Renal cortical epithelial cell (primary cell): ENCODE data around the gene AK8. TPM values are rescaled to one million over a fixed set of nuclear protein-coding genes. Genes with fewer than 3 reads are reported as not detected.

Experiments
- DNase-seq: peaks from one replicate; pipeline ENCODE4 v3.0.0-alpha.2; 2011; ENCODE audit warnings: low read depth
- total RNA-seq: library from RNA; depleted of rRNA; stranded (reverse); fragments of >200 nt; gene quantifications from 2 replicates; pipeline ENCODE4 v1.2.3, GENCODE V29; 2014

The AK8 gene, protein sequence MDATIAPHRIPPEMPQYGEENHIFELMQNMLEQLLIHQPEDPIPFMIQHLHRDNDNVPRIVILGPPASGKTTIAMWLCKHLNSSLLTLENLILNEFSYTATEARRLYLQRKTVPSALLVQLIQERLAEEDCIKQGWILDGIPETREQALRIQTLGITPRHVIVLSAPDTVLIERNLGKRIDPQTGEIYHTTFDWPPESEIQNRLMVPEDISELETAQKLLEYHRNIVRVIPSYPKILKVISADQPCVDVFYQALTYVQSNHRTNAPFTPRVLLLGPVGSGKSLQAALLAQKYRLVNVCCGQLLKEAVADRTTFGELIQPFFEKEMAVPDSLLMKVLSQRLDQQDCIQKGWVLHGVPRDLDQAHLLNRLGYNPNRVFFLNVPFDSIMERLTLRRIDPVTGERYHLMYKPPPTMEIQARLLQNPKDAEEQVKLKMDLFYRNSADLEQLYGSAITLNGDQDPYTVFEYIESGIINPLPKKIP
- 2.3 TPM in 1 of 2 replicates, not detected in the other for total RNA-seq

DNA sequence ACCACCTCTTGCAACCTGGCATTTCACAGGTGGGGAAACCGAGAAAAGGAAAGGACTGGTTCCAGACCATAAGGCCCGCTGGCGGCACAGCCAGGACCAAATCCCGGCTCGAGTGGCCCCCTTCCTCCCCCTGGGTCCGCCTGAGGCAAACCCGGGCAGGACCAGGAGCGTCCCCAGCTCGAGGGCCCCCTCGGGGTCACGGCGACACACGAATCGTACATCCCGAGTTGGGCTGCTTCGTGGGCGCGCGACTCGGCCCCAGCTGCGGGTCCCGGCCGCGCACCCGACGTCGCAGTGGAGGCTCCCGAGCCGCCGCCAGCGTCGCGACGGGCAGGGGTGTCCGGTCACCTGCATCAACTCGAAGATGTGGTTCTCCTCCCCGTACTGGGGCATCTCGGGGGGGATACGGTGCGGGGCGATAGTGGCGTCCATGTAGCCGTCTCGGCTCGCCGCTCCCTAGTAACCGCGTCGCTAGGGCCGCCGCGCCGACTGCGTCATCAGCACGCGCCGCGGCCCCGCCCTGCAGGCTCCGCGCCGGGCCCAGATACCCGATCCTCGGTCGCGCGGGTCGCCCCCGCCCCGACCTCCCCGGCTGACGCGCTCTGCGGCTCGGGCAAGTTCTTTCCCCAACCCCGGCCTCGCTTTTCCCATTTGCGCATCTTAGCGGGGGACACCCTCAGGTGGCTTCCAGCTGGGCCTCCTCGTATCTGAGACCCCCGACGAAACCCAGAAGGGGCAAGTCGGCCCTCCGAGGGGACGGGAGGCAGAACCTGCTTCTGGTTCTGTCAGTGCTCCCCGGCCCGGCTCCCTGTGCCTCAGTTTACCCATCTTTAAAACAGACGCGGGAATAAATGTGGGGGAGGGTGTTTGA is at the start of gene AK8:
Gene AK8 (minus strand): TSS at position 461 of the 871 bp plus-strand sequence. CDS start 29 bp downstream, at position 432.
- DNase-seq, result peak; percentile 13

DNA sequence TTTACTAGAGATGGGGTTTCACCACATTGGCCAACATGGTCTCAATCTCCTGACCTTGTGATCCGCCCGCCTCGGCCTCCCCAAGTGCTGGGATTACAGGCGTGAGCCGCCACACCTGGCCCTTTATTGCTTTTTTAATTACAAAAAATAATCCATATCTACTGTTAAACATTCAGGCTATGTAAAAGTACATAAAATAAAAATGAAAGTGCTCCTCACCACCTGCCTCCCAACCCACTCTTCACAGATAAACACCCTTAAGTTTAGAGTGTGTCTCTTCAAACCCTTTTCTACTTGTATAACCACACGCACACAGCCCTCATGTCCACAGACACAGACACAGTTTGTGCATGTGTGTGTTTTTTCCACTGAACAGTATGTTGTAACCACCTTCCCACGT is 49.6 kb upstream of the AK8 start:
- DNase-seq, result no peak

DNA sequence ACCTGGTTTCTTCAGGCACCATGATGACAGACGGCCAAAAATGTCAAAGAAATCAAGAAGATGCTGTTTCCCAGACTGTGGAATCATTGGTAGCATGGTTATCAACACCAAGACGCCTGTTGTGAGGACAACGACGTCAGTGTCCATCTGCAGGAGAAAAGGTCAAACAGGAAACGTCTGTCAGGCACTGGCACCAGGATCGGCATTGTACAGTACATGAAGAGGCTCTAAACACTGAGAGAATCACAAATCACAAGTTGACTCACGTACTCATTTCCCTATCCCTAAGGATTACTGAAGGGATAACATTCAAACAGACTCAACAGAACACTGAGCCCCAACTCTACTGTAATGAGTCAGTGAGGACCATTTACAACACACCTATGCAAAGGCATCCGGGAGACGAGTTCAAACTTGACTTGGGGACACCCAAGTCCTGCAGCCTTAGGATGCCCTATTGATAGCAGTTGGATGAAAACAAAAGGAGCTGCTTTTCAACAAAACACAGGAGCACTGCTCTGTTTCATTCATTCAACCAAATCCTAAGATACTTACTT is 45.3 kb upstream of the AK8 start:
- DNase-seq, result no peak

DNA sequence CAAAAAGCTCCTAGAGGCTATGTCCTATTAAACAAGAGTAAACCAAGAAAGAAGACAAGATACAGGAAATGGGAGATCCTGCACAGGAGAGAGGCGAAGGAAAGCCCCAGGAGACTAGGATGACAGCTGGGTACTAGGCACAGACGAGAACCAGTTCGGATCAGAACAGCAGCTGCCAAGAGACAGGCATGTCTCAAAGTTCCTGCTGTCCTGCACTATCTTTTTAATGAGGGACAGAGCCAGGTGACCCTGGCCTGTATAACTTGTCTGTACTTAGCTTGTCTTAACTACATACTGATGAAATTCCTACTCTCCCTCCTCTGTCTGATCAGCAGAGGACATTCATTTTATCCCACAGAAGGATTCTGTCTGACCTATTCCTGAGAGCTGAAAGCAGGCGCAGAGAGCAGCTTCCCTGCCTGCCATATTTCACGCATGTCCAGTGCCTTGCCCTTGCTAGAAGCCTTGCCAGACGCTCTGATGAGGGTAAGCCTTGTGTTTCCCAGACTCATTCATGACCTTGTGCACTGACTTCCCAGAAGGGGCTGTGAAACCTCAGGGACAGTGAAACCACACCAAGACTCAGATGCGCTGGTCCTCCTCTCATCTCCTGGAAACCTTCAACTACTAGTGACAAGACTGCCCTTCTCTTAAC is 41.7 kb upstream of the AK8 start:
- DNase-seq, result no peak

DNA sequence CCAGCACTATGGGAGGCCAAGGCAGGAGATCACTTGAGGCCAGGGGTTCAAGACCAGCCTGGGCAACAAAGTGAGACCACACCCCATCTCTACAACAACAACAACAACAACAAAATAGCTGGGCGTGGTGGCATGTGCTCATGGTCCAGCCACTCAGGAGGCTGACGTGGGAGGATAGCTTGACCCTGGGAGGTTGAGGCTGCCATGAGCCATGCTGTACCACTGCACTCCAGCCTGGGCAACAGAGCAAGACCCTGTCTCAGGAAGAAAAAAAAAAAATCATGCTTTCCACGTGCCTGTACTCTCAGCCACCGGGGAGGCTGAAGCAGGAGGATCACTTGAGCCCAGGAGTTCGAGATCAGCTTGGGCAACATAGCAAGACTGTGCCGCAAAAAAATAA is 36.8 kb upstream of the AK8 start:
- DNase-seq, result no peak

DNA sequence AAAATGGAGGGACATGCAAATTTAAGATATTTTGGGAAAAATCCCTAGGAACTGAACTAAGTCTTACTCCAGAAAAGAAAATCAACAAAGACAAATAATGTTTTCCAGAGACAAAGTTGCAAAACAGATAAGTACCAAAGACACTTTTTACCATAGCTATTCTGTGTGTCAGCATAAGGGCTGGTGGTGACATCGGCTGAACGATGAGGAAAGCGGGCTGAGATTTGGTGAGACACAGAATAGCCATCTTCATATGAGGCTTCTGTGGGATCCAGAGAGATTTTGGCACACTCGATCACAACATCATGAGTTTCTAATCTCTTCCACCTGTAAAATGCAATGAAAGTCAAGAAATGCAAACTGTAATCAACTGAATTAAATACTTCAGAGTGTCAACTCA is 34.0 kb upstream of the AK8 start:
- DNase-seq, result no peak

DNA sequence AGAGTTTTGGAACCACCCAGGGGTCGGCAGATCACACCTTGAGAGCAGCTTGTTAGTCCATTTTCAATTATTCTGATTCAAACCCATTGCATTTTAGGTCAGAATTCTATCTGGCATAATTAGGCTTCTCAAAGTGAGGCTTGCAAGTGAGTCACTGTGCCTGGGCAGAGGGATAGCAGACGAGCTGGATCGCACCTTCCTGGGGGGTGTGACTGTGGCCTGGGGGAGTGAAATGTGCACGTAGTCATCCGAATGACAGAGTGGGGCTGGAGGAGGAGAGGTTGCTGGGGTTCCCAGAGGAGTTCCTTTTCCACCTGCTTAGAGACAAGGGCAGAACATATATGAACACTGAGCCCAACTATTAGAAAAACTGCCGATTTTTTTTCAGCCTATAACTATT is 32.3 kb upstream of the AK8 start:
- DNase-seq, result no peak

DNA sequence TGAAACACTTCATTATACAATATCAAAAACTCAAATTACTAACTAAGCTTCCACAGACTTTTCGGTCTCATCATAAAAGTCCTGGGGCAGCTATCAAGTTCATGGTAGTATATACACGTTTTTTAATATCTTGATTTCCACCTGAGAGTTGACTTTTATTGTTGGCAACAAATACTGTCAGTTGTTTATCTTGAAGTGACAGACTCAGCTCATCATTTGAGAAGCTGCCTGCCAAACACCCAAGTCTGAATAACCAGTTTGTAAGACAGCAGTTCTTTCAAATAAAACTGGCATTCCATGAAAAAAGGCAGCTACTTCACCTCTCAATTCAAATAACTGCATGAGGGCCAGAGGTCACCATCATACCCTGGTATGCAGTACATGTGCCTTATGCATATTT is 31.2 kb upstream of the AK8 start:
- DNase-seq, result no peak

DNA sequence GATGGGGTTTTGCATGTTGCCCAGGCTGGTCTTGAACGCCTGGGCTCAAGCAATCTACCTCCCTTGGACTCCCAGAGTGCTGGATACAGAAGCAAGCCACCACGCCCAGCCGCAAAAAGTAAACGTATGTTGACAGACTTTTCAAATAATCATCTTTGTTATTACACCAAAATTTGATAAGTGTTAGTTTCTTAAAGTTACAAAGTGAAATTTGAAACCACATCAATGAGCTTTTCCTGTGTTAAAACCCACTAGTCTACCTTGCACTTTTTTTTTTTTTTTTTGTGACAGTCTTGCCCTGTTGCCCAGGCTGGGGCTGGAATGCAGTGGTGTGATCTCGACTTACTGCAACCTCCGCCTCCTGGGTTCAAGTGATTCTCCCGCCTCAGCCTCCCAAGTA is 30.6 kb upstream of the AK8 start:
- no peak for DNase-seq

DNA sequence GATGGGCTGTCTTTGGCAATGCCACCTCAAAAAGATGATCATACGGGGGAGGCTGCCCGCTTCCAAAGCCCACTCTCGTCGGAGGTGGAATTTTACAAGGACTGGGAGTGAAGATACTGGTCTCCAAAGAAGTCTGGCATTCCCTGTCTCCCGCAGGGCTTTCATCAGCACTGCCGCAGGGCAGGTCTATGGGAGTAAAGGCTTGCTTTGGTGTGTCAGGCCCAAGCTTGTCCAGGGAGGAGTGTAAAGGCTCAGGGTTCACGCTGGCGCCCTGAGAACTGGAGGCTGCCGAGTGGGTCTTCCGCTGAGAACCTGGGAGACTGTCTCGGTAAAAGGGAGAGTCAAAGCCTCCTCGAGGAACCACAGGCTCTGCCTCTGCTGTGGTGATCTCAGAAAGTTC is 27.6 kb upstream of the AK8 start:
- DNase-seq, result no peak

DNA sequence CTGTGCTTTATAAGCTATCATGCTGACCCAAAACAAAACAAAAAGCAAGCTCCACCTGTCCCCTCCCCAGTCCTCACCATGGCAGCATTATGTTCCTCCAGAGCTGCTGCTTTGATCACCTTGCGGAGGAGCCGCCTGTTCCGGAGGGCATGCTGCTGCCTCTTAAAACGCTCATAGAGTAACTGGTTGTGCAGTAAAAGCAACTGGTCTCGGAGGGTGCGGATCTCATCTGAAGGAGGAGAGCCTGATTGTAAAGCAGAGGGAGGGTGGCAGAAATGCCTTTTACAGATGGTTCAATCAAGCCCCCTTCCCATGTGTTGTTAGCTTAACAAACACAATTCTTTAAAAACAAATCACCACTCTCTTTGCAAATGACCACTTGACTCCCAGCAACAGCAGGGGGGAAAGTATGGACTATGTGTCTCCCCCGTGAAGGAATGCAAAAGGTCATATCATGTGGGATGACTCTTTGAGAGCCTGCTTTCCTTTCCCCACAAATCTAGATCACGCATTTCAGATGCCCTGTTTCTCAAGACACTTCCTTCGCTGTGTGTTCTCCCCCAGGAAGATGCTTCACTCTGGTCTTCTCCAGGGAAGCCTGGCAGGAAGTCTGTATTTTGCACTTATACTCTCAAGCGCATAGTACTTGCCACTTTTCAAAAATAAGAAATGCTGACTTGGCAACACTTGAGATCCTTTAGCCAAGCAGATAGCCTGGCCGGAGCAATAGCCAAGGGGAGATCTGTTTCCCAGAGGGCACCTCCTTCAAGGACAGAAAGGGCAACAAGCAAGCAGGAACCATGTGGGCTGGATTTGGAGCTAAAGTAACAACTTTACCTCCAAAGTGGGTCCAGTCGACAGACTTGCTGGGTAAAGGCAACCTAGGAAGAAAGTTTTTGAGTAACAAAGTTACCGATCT is 25.7 kb upstream of the AK8 start:
- DNase-seq, result no peak

DNA sequence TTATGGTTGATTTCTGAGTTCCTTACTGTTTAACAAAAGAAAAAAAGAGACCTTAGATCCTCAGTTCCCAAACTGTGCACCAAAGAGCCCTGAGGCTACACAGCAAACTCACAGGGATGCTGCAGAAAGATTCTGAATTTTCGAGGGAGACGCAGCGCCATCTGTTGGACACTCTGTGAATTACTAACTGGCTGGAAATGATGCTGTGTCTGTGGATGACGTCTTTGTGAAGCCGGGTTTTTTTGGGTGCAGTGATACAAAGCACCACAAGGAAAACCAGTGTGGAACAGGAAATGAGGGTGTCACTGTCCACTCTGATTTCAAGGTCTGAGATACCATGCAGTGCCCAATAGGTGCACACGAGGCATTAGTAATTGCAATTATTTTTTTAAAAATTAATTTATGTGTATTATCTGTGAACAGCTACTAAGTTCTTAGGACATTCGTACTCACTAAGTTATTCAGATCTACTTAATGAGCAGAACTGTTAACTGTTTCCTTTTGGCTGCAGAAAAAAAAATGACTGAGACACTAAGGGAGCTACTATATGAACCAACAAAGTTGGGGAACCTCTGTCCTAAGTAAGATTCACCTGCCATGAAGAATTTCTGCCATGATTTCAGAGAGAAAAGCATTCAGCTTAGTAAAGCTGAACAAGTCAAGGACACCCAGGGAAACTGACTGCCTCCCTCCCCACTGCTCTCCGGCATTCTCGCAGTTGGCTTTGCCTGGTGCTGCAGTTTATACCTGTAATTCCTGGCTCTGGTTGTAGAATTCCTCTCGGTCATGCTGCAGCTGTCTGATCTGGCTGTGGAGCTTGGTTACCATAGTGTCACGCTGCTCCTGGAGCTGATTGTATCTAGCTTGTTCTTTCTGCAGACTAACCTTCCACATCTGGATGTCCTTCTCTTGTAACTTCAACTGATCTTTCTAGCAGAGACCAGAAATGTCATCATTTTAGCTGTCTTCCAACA is 24.1 kb upstream of the AK8 start:
- DNase-seq, result peak; percentile 68

DNA sequence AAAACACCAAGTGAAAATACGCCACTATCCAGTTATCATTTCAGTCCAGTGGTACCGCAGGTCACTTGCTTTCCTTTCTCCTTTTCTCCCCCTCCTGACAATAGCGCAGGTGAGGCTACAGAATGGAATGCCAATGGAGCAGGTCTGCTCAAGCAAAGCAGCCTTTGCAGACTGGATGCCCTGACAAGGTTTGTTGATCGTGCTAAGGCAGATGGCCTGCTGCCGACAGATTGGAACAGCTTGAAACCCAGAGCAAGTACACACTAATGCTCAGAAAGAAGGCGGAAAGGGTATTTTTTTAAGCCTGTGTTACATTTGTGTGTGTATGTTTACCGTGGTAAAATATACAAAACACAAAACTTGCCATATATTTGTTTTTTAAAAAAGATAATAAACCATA is 20.0 kb upstream of the AK8 start:
- DNase-seq, result no peak

DNA sequence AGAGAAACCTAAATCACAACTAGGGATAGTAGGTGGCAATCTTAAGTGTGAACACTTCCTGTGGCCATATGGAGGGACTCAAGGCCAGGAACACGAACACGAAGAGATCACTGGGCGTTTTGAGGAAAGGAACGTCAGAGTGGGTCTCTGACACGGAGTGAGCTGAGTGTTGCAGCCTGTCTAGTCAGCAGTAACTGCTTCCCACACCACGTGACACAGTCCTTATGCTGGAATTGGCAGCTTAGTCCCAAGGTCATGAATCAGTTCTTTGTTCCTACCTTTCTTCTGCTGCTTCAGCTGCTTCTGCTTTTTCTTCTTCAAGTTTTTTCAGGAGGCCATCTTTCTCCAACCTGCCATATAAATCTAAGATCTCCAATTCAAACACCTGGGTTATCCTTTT is 18.8 kb upstream of the AK8 start:
- DNase-seq, result no peak

DNA sequence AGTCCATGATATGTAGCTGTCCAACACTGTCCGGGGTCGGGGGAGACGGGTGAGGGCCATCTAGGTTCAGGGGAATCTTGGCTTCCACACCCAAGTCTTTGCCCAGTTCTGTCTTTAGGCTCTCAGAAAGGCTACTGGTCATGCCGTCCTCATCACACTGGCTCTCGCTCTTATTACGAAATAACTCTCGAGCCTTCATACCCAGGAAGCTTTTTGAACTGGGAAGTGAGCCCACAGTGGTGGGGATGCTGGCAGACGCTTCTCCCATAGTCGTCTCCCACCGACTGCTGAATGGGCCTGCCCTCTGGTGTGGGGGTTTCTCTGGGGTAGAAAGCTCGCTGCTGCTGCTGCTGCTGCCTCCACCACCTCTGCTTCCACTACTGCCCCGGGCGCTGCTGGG is 18.2 kb upstream of the AK8 start:
- DNase-seq, result no peak

DNA sequence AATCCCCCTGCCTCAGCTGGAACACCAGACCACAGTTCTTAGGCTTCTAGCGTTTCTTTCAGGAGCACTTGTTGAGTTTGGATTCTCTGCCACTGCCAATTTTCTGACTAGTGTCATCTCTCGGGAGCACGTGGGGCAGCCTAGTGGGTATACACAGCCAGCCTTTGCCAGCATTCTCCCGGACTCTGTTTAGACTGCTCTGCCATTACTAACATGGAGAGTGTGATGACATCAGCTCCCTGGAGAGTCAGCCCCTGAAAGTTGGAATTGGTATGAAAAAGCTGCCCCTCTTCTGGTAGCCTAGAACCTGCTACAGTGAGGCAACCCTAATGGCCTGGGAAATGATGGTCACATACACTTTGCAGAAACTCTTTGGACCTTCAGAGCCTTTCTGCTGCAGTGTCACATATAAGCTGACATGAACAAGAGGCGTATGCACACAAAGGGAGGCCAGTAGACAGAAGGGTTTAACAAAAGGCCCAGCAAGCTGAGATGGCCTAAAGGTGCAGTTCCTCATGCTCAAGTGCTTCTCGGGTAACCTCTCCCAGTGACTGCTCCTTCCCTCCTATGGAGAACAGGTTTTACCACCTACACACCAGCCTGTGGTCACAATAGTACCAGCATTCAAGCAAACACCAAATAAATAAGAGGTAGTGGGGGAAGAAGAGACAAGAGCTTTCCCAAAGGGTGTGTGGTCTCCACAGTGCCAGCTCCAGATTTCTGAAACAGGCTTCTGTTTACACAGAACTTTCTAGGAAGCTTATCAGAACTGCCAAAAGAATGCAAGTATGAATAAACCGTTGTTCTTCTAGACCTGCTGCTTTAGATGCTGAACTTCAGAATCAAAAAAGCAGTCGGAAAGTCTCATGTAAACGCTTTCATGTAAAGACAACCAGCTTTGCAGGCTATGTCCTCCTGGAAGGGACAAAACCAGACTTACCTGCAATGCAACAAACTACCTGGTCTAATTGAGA is 17.1 kb upstream of the AK8 start:
- DNase-seq, result no peak

DNA sequence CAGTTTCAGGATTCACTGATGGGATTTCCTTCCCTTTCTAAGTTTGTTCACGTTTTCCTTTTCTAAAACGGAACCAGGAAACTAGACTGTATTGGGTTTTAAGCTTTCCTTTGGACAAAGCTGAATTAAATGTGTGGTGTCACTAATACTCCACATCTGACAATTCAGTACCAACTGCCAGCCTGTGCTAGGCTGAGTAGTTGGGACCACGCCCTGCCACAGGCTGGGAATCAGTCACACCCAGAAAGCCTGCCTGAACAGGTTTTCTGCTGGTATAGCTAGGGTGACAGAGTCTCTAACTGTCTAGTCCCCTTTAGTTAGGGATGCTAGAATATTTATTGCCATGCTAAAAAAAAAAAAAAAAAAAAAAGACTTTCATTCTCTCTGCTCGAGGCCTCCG is 16.3 kb upstream of the AK8 start:
- DNase-seq, result no peak

DNA sequence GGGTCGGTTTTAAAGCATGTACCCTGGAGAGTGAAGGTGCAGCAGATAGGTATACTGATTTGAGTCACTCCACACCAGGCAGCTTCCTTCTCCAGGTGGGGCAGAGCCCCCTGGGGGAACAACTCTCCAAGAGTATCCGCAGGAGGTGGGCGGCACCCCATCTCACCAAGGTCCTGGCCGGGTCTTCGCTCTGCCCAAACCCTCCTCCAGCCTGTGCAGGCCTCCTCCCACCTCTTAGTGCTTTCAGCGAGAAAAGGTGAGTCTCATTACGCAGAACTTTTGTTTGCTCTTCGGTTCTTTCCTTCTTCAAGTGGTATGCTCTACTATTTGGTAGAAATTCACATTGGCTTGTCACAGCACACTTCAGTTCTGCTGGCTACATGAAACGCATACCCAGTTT is 14.3 kb upstream of the AK8 start:
- DNase-seq, result no peak

DNA sequence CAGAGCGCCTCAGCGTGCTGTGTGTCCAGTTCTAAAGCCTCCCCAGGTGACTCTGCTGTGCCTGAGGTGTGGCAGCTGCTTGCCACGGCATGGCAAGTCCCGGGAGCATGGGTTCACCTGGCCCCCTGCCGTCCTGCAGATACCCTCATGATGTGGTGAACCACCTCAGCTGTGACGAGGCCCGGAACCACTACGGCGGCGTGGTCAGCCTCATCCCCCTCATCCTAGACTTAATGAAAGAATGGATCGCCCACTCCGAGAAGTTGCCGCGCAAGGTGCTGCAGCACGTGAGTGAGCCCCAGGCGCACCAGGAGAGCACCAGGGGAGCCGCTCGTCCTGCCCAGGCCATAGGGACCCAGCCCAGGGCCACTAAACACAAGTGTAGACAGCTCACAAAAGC is 10.1 kb upstream of the AK8 start:
- DNase-seq, result no peak
